RWPE1 (cell line): Measurements from ENCODE around the gene KCNIP2.

Source experiments
- CTCF ChIA-PET: fragments of 350-600 bp; sonication (Branson Sonifier 250); formaldehyde crosslinking; extraction: SDS; loops from one replicate; lab custom pipeline; 2021; lab: Yijun Ruan, JAX
- POLR2A ChIA-PET: fragments of 400-600 bp; formaldehyde crosslinking; extraction: SDS; loops from one replicate; lab custom pipeline; 2020; ENCODE audit warnings: antibody characterized with exemption; ENCODE audit not compliant: low non-redundant PET; lab: Yijun Ruan, JAX
- DNase-seq: peaks from one replicate; pipeline ENCODE4 v3.0.0; 2012; ENCODE audit warnings: low spot score
- H3K27ac ChIP-seq: fragments of 450-650 bp; 2 replicates; pipeline ENCODE4 v1.5.1; 2017
- CTCF ChIP-seq: fragments of 450-650 bp; conservative IDR thresholded peaks from 2 replicates; pipeline ENCODE4 v1.5.1; 2017; ENCODE audit warnings: low read depth, mild to moderate bottlenecking

KCNIP2 gene

GRCh38 chr10:101826852-101827434, 16.7 kb downstream of the KCNIP2 start:
- POLR2A ChIA-PET, result no interaction called here
- no peak for TF ChIP-seq CTCF
- DNase-seq, result no peak
- CTCF ChIA-PET, result interaction anchor here (0.7 to 1.3 kb wide), 3 partner anchors 10 to 192 kb away, joined by 3 to 4 read pairs (median 3); no protein-coding TSS in a partner anchor
- H3K27ac ChIP-seq, result no peak overlapping the region

- TF ChIP-seq CTCF, result no peak
- H3K27ac ChIP-seq, result no peak overlapping the region
- DNase-seq, result no peak
- POLR2A ChIA-PET, result no interaction called here
- CTCF ChIA-PET, result interaction anchor here (3.0 kb wide), 1 partner anchor 16 kb away, joined by 9 read pairs; no protein-coding TSS in a partner anchor
Measured at GRCh38 chr10:101824736-101825135, 18.9 kb downstream of the KCNIP2 start.

GRCh38 chr10:101818872-101819633, 24.5 kb downstream of the KCNIP2 start:
- CTCF ChIA-PET, result interaction anchor here (0.6 to 2.0 kb wide), 6 partner anchors 14 to 66 kb away, joined by 3 to 10 read pairs (median 4); no protein-coding TSS in a partner anchor
- peak overlapping the region; percentile 95 for H3K27ac ChIP-seq
- POLR2A ChIA-PET, result interaction anchor here (0.7 kb wide), 2 partner anchors 36 to 80 kb away, joined by 3 read pairs; partner anchors contain the start of gene NPM3
- peak; percentile 39 for DNase-seq
- TF ChIP-seq CTCF, result no peak

GRCh38 chr10:101818119-101818871, 25.3 kb downstream of the KCNIP2 start, which contains the start of gene OGA:
OGA (minus strand) TSS chr10:101818444; CDS start chr10:101818022, 422 bp downstream.
- ChIA-PET POLR2A (interaction anchor here (0.7 kb wide), 2 partner anchors 35 to 81 kb away, joined by 3 read pairs; partner anchors contain the start of gene NPM3), CTCF (interaction anchor here (0.6 to 2.0 kb wide), 6 partner anchors 10 to 256 kb away, joined by 3 to 10 read pairs (median 4); no protein-coding TSS in a partner anchor)
- DNase-seq, result peak; percentile 100
- TF ChIP-seq CTCF, result no peak
- peak within 1 kb of the TSS; percentile 95 for H3K27ac ChIP-seq

GRCh38 chr10:101817337-101818118, 26.1 kb downstream of the KCNIP2 start:
- ChIA-PET CTCF (interaction anchor here (0.6 to 2.0 kb wide), 6 partner anchors 11 to 256 kb away, joined by 3 to 10 read pairs (median 4); no protein-coding TSS in a partner anchor), POLR2A (no interaction called here)
- no peak for TF ChIP-seq CTCF
- peak; percentile 93 for DNase-seq
- peak overlapping the region; percentile 95 for H3K27ac ChIP-seq
